Peyer's patch (tissue), 4 donors: ENCODE results near the gene ZSWIM3.

ENCODE experiments used
- POLR2A ChIP-seq, 2 donors: fragments of 450-650 bp; IDR thresholded peaks; one replicate each; pipeline ENCODE4 v1.5.1; 2017; ENCODE audit warnings: antibody characterized with exemption in 2 of 2, mild to moderate bottlenecking in 2 of 2, moderate library complexity in 2 of 2
- TF ChIP-seq, protein P1 (sequence below), 6 experiments: fragments of 450-650 bp in 4 of 6; fragments of 200-600 bp in 2 of 6; sonication (generic) in 1 of 6; IDR thresholded peaks; one replicate each; pipeline ENCODE4 v1.5.1; 2017 to 2019; ENCODE audit warnings: antibody characterized with exemption in 6 of 6, mild to moderate bottlenecking in 3 of 6, moderate library complexity in 1 of 6

- TF ChIP-seq, protein P1, sequence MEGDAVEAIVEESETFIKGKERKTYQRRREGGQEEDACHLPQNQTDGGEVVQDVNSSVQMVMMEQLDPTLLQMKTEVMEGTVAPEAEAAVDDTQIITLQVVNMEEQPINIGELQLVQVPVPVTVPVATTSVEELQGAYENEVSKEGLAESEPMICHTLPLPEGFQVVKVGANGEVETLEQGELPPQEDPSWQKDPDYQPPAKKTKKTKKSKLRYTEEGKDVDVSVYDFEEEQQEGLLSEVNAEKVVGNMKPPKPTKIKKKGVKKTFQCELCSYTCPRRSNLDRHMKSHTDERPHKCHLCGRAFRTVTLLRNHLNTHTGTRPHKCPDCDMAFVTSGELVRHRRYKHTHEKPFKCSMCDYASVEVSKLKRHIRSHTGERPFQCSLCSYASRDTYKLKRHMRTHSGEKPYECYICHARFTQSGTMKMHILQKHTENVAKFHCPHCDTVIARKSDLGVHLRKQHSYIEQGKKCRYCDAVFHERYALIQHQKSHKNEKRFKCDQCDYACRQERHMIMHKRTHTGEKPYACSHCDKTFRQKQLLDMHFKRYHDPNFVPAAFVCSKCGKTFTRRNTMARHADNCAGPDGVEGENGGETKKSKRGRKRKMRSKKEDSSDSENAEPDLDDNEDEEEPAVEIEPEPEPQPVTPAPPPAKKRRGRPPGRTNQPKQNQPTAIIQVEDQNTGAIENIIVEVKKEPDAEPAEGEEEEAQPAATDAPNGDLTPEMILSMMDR (IDR thresholded peaks at IDR 0.05), result peak in 4 of 6 experiments; percentile 44 to 72 (median 67)
- TF ChIP-seq POLR2A (IDR thresholded peaks at IDR 0.05), result no peak
These were observed 33.2 kb upstream of the ZSWIM3 start for GRCh38 chr20:45823949-45824835.
